Right lobe of liver (tissue), 4 donors: Measurements from ENCODE around the gene DSEL.

Source experiments
- CTCF ChIP-seq, 4 donors: fragments of 200-600 bp in 3 of 4; fragments of 450-650 bp in 1 of 4; IDR thresholded peaks; one replicate each; pipeline versions ENCODE4 v1.5.1 to v1.8.0; 2016 to 2022; ENCODE audit warnings: antibody characterized with exemption in 4 of 4, mild to moderate bottlenecking in 2 of 4
- POLR2A ChIP-seq: fragments of 450-650 bp; IDR thresholded peaks from one replicate; pipeline ENCODE4 v1.6.1; 2017; ENCODE audit warnings: antibody characterized with exemption, mild to moderate bottlenecking
- donor health status: DM: no; HTN: no; CAD: no.
- donor health status: DM: no; HTN: no; CAD: no.
- donor health status: DM: no; HTN: yes; CAD: no.

GRCh38 chr18:67509741-67510391, 6.7 kb downstream of the DSEL start:
- TF ChIP-seq CTCF (IDR thresholded peaks at IDR 0.05): no peak
- no peak for TF ChIP-seq POLR2A
